Transverse colon (tissue), 4 donors: Measurements from ENCODE around the gene OXT.

Source experiments
- CTCF ChIP-seq, 5 experiments: fragments of 200-600 bp in 3 of 5; fragments of 450-650 bp in 2 of 5; sonication (generic) in 3 of 5; IDR thresholded peaks; 1 replicate in 2 of 5; 2 replicates in 3 of 5; pipeline ENCODE4 v1.5.1; 2016 to 2017; ENCODE audit warnings: antibody characterized with exemption in 5 of 5, inconsistent platforms in 3 of 5, mild to moderate bottlenecking in 2 of 5, moderate library complexity in 1 of 5
- POLR2A ChIP-seq: fragments of 450-650 bp; IDR thresholded peaks from one replicate; pipeline ENCODE4 v1.6.1; 2016; ENCODE audit warnings: antibody characterized with exemption, mild to moderate bottlenecking, moderate library complexity
- POLR2AphosphoS5 ChIP-seq, 3 donors: sonication (generic); formaldehyde crosslinking; IDR thresholded peaks; one replicate each; pipeline ENCODE4 v1.6.1; 2016; ENCODE audit warnings: antibody characterized with exemption in 3 of 3

GRCh38 chr20:3090565-3090964 is 19.1 kb downstream of the OXT start:
- TF ChIP-seq CTCF (IDR thresholded peaks at IDR 0.05) (no peak), POLR2A (no peak), POLR2AphosphoS5 (IDR thresholded peaks at IDR 0.05) (no peak)
